GM20000 (cell line): ENCODE measurements around the gene MEGF6.

Experiments used
- DNase-seq: peaks from one replicate; pipeline ENCODE4 v3.0.0; 2012; ENCODE audit warnings: low spot score
- CTCF ChIP-seq: IDR thresholded peaks from 2 replicates; pipeline ENCODE4 v1.5.1; 2012; ENCODE audit warnings: mild to moderate bottlenecking, control low read depth; ENCODE audit errors: extremely low read depth, missing control alignments

Gene MEGF6

GRCh38 chr1:3636080-3636479, 24.8 kb upstream of the MEGF6 start:
- TF ChIP-seq CTCF, result no peak

DNA sequence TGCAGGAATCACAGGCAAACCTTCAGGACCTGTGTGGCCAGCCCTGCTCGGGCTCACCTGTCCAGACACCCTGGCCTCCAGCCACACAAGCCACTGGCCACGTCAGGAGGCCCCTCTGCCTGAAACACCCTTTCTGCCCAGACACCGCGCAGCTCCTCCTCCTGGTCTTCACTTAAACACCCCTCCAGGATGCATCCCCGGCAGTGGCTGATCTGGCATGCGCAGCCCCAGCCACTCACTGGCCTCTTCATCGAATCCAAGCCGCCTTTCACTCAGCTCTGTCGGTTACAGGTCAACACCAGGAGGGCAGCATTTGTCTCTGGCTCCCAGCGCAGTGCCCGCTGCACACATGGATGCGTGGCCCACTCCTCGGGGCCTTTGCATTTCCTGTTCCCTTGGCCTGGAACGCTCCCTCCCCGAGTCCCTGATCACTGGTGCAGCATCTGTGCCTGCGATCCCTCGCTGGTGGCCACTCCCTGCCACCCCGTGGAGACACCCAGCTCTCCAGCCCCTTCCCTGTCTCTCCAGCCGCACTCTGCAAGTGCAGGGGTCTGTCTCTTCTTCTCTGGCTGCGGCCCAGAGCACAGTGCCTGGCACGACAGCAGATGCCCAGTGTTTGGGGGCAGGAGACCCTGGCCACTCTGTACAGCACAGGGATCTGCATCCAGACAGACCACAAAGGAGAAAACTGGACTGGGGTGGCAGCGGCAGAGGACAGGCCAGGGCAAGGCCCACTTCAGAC, 22.9 kb upstream of the MEGF6 start:
- DNase-seq, result no peak
- TF ChIP-seq CTCF, result no peak

More at GRCh38 chr1:3636080-3636479, 24.8 kb upstream of the MEGF6 start:
- DNase-seq, result no peak

DNA sequence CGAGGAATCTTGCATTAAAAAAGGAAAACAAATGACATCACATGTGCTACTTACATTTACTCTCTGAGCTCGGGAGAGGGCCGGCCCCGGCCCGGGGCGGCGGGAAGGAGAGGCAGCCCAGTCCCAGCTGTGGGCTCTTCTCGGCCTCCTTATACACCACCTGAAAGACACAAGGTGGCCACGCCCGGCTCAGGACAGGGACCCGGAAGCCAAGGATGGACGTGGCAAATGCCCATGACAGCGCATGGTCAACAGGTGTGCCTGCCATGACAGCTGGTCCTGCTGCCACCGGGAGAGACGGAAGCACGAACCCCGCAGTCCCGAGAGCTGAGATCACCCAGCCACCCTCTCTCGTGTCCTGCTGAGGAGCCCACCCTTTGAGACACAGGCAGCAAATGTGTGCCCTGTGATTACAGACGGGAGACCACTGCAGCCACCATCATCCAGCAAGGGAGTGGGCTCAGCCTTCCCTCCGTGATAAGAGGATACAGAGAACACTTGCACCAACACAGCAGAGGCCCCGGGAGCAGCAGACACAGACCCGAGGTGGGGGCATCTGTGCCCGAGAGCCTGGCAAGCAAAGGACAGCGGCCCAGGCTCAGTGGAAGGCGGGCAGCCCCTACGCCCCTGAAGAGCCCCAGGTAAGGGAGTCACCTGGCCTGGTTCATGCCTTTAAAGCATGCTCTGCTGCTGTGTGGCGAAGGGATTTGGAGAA, 22.2 kb upstream of the MEGF6 start:
- no peak for DNase-seq
- TF ChIP-seq CTCF, result no peak

DNA sequence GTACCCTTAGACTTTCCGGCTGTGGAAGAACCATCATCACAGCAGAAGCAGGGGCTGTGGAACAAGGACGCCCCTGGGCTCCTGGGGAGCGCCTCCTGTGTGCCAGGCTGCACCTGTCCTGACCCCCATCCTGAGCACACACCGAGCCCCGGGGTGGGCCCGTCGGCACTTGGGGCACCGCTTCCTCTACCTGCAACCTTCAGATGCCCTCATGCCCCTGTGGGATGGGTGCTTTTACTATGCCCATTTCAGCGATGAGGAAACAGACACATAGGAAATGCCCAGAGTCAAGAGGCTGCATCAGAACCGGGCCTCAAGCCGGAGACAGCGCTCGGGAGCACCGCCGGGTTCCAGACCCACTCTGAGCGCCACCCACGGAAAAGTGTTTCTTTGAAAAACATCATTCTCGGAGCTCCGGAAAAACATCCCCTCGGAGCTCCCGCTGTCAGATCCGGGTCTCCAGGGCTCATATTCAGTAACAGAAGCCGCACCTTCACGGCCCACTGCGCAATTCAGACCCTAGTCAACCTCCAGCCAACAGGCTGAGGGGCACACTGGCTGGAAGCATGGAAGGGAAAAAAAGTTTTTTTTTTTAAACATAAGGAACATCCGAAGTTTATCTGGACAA, 21.5 kb upstream of the MEGF6 start:
- no peak for TF ChIP-seq CTCF
- DNase-seq, result no peak

DNA sequence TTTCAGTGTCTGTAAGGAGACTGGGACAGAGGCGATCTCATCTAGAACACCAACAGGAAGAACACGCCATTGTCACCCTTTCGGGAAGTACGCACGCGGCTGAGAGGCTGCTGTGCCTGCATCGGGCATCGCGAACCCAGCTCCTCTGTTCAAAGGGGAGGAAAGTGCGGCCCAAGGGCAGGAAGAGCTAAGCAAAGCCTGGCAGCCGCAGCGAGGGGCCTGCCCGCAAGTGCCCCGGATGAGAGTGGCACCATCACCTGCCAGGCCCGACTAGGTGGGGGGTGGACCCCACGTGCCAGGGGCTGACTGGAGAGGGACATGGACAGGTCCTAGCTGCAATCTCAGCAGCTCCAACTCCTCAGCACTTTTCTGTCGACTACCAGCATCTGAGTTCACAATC, 21.0 kb upstream of the MEGF6 start:
- no peak for TF ChIP-seq CTCF
- no peak for DNase-seq

DNA sequence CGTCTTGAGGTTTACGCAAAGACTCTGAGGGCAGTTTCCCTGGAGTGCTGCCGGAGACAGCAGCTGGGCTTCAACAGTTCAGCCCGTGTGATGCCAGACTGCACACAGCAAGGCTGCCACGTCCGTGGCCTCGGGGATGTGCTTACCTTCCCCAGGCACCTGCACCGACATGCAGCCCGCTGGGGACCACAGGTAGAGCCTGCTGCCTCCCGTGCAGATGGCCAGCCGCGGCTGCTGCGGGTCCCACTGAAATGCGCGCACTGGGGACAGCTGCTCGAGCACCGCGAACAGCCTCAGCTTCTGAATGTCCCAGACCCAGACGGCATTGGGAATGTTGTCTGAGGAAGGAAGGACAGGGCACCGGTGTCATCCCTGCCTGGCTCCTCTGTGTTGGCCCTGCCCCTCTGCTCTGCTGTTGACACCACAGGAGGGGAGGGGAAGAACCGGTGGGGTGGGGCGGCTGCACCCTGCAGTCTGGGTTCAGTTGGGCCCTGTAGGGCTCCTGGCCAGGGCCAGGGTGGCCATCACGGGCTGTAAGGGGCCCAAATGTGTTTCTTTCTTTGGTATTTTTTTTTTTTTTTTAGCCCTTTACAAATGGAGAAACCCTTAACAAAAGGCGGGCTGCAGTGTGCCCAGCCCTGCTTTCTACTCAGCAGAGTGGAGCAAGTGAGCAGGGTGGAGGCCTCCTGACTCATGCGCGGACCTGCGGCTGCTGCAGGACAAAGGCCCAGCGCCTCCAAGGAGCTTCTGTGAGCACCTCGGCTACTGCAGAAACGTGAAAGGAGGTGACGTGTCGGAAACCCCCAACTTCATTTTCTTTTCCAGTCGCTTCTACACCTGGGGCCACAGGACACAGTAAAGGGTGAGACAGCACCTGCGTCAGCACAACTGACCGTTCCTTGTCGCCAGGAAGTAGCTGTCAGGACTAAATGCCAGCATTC, 20.3 kb upstream of the MEGF6 start:
- no peak for DNase-seq
- TF ChIP-seq CTCF, result no peak

- TF ChIP-seq CTCF, result no peak
- no peak for DNase-seq
These were observed 19.6 kb upstream of the MEGF6 start for GRCh38 chr1:3630914-3631313.
